K562 (cell line): ENCODE measurements around the gene GIGYF1. TPM values are rescaled to one million over a fixed set of nuclear protein-coding genes. Genes with fewer than 3 reads are reported as not detected.

Experiments
- BCLAF1 ChIP-seq, 2 experiments: fragments of 450-650 bp in 1 of 2; IDR thresholded peaks; 2 replicates each; pipeline ENCODE4 v1.6.1; 2011 to 2017; ENCODE audit warnings: low read depth in 2 of 2, antibody characterized with exemption in 1 of 2, borderline replicate concordance in 1 of 2, low read length in 1 of 2, mild to moderate bottlenecking in 1 of 2, mixed read lengths in 1 of 2; ENCODE audit not compliant: control insufficient read depth in 1 of 2
- CBFA2T3 ChIP-seq: fragments of 450-650 bp; IDR thresholded peaks from 2 replicates; pipeline ENCODE4 v1.6.1; 2017
- CHD4 ChIP-seq: fragments of 200-600 bp; sonication (generic); IDR thresholded peaks from 3 replicates; pipeline ENCODE4 v1.6.1; 2012; ENCODE audit warnings: low read depth, mild to moderate bottlenecking, mixed read lengths, low read length, inconsistent platforms; ENCODE audit not compliant: insufficient read depth, insufficient replicate concordance, poor library complexity, severe bottlenecking
- DMBX1 ChIP-seq: fragments of 250-450 bp; sonication (Bioruptor Pico); IDR thresholded peaks from 2 replicates; pipeline ENCODE4 v1.8.0; 2022; ENCODE audit warnings: inconsistent platforms, mild to moderate bottlenecking, moderate library complexity, borderline replicate concordance
- DPF2 ChIP-seq: fragments of 450-650 bp; IDR thresholded peaks from 2 replicates; pipeline ENCODE4 v1.6.1; 2016
- E2F4 ChIP-seq: sonication (generic); formaldehyde crosslinking; IDR thresholded peaks from 2 replicates; pipeline ENCODE4 v1.8.0; 2022; ENCODE audit warnings: mild to moderate bottlenecking, low read depth, missing genetic modification reagents
- FOXK2 ChIP-seq, 2 experiments: fragments of 450-650 bp; IDR thresholded peaks in 1 of 2; conservative IDR thresholded peaks in 1 of 2; 2 replicates each; pipeline ENCODE4 v1.6.1; 2016; ENCODE audit warnings: low read depth in 2 of 2, mild to moderate bottlenecking in 1 of 2
- HIVEP1 ChIP-seq: fragments of 250-450 bp; sonication (Bioruptor Pico); IDR thresholded peaks from 2 replicates; pipeline ENCODE4 v1.4.0; 2020; ENCODE audit warnings: mild to moderate bottlenecking
- HNRNPL ChIP-seq: fragments of 200-400 bp; formaldehyde crosslinking; IDR thresholded peaks from 2 replicates; pipeline ENCODE4 v1.6.1; 2017; ENCODE audit warnings: low read depth, mild to moderate bottlenecking, low read length
- ID3 ChIP-seq, 2 experiments: fragments of 250-450 bp in 1 of 2; fragments of 450-650 bp in 1 of 2; sonication (Bioruptor Pico) in 1 of 2; IDR thresholded peaks; 2 replicates each; pipeline versions ENCODE4 v1.6.1 to v1.8.0; 2016 to 2021; ENCODE audit warnings: mild to moderate bottlenecking in 2 of 2, moderate library complexity in 2 of 2, missing compliant biosample characterization in 1 of 2, missing genetic modification characterization in 1 of 2
- KDM5B ChIP-seq: fragments of 200-600 bp; sonication (generic); IDR thresholded peaks from 2 replicates; pipeline ENCODE4 v1.6.1; 2012; ENCODE audit warnings: low read depth, mild to moderate bottlenecking, moderate library complexity, low read length, control low read depth, inconsistent platforms; ENCODE audit not compliant: insufficient replicate concordance
- PCBP1 ChIP-seq: fragments of 200-400 bp; formaldehyde crosslinking; IDR thresholded peaks from 2 replicates; pipeline ENCODE4 v1.6.1; 2018; ENCODE audit warnings: mild to moderate bottlenecking, low read depth, low read length; ENCODE audit not compliant: poor library complexity, severe bottlenecking
- POLR2B ChIP-seq: fragments of 450-650 bp; IDR thresholded peaks from 2 replicates; pipeline ENCODE4 v1.6.1; 2018; ENCODE audit warnings: low read depth; ENCODE audit not compliant: partially characterized antibody
- RBBP5 ChIP-seq: fragments of 200-600 bp; sonication (generic); IDR thresholded peaks from 2 replicates; pipeline ENCODE4 v1.6.1; 2012; ENCODE audit warnings: borderline replicate concordance, mild to moderate bottlenecking, low read length, control low read depth, inconsistent platforms; ENCODE audit not compliant: insufficient read depth, poor library complexity, severe bottlenecking
- RBM22 ChIP-seq: fragments of 200-400 bp; formaldehyde crosslinking; IDR thresholded peaks from 2 replicates; pipeline ENCODE4 v1.6.1; 2018; ENCODE audit warnings: low read length, low read depth; ENCODE audit not compliant: poor library complexity, severe bottlenecking
- RHOXF2B ChIP-seq: fragments of 250-450 bp; sonication (Bioruptor Pico); conservative IDR thresholded peaks from 2 replicates; pipeline ENCODE4 v1.5.1; 2021
- SOX6 ChIP-seq: fragments of 450-650 bp; IDR thresholded peaks from 2 replicates; pipeline ENCODE4 v1.6.1; 2014; ENCODE audit warnings: mild to moderate bottlenecking
- ZBTB17 ChIP-seq: fragments of 450-650 bp; formaldehyde crosslinking; IDR thresholded peaks from 2 replicates; pipeline ENCODE4 v1.4.0; 2020; ENCODE audit warnings: mild to moderate bottlenecking
- ZFPM2 ChIP-seq: fragments of 250-450 bp; sonication (Bioruptor Pico); IDR thresholded peaks from 2 replicates; pipeline ENCODE4 v1.5.1; 2022; ENCODE audit warnings: mild to moderate bottlenecking
- ZFX ChIP-seq: sonication (generic); formaldehyde crosslinking; IDR thresholded peaks from 2 replicates; pipeline ENCODE4 v1.8.0; 2022; ENCODE audit warnings: mild to moderate bottlenecking, missing genetic modification reagents, moderate library complexity
- ZNF263 ChIP-seq: sonication (generic); formaldehyde crosslinking; IDR thresholded peaks from 2 replicates; pipeline ENCODE4 v1.8.0; 2022; ENCODE audit warnings: mild to moderate bottlenecking, missing genetic modification reagents, borderline replicate concordance
- ZNF316 ChIP-seq: fragments of 450-650 bp; IDR thresholded peaks from 2 replicates; pipeline ENCODE4 v1.6.1; 2016
- ZNF707 ChIP-seq: fragments of 250-450 bp; sonication (Bioruptor Pico); conservative IDR thresholded peaks from 2 replicates; pipeline ENCODE4 v1.8.0; 2022; ENCODE audit warnings: inconsistent platforms, mild to moderate bottlenecking, moderate library complexity
- polyA plus RNA-seq, 8 experiments: library from polyadenylated mRNA; depleted of rRNA in 4 of 8; stranded (reverse) in 5 of 8; unstranded in 3 of 8; fragments of >200 nt; fragmentation: Nextera tagmentation in 2 of 8; fragmentation: Illumina TruSeq in 1 of 8; extraction: Ambion mirVana in 2 of 8; extraction: Trizol in 1 of 8; gene quantifications; 2 replicates each; pipeline versions ENCODE4 v1.2.1 to v1.2.3, GENCODE V29; 2011 to 2014; ENCODE audit warnings: inconsistent platforms in 1 of 8, missing spikeins in 1 of 8
- total RNA-seq, 7 experiments: library from RNA; depleted of rRNA in 6 of 7; stranded (reverse); fragments of >200 nt in 6 of 7; fragmentation: Illumina TruSeq in 2 of 7; extraction: Trizol in 2 of 7; gene quantifications; 2 replicates each; pipeline versions ENCODE4 v1.2.1 to v1.2.3, GENCODE V29; 2011 to 2021; ENCODE audit warnings: low replicate concordance in 1 of 7

GIGYF1 gene
- total and polyA plus RNA-seq, 9 of the 15 experiments (the other 6 are each of a cell fraction or from before 2014, with no cell fraction given): 0.56 to 76.2 (median 16.8) TPM

GRCh38 chr7:100673302-100673941 lies 20.6 kb downstream of the GIGYF1 start, which contains the start of gene GNB2 (continued):
- TF ChIP-seq RHOXF2B (CRISPR knock-in tag): peak; percentile 72; the same call in 1 of the 2 replicates
- TF ChIP-seq RBBP5: peak; percentile 52
- TF ChIP-seq POLR2B: peak; percentile 41
- TF ChIP-seq DMBX1 (CRISPR knock-in tag): 0 out of 2 replicates have a peak, but pooled peaks have one; percentile 28
- TF ChIP-seq KDM5B: peak; percentile 32
- no peak for TF ChIP-seq ZFPM2 (CRISPR knock-in tag)
- TF ChIP-seq HNRNPL: peak; percentile 79
- TF ChIP-seq ZNF316: 0 out of 2 replicates have a peak, but pooled peaks have one; percentile 23
- no peak for TF ChIP-seq CHD4
- 0 out of 2 replicates have a peak, but pooled peaks have one; percentile 3 for TF ChIP-seq ZNF707 (CRISPR knock-in tag)
- TF ChIP-seq PCBP1: peak; percentile 99
- TF ChIP-seq SOX6: peak; percentile 68
- peak in 1 of 2 experiments; percentile 100; a peak in 2 of 4 replicates for TF ChIP-seq FOXK2 (conservative IDR thresholded peaks at IDR 0.05 in 1 of 2, IDR thresholded peaks at IDR 0.05 in 1 of 2; ENCODE audit: low read depth in 2 of 2)
- peak; percentile 81; the same call in 1 of the 2 replicates for TF ChIP-seq ZNF263 (CRISPR knock-in tag)
- no peak for TF ChIP-seq E2F4 (CRISPR knock-in tag)
- peak; percentile 59 for TF ChIP-seq CBFA2T3
- TF ChIP-seq ZFX (CRISPR knock-in tag): peak; percentile 45; the same call in 1 of the 2 replicates
- no peak for TF ChIP-seq ID3 (CRISPR knock-in tag; IDR thresholded peaks at IDR 0.05)
- TF ChIP-seq ID3 (tag; IDR thresholded peaks at IDR 0.05): peak; percentile 92
- peak; percentile 62; the same call in 1 of the 2 replicates for TF ChIP-seq HIVEP1 (CRISPR knock-in tag)
- 0 out of 2 replicates have a peak, but pooled peaks have one; percentile 58 for TF ChIP-seq ZBTB17 (CRISPR knock-in tag)
- TF ChIP-seq RBM22: peak; percentile 68
- TF ChIP-seq BCLAF1 (IDR thresholded peaks at IDR 0.05; ENCODE audit: borderline replicate concordance in 1 of 2, control insufficient read depth in 1 of 2, low read depth in 2 of 2, low read length in 1 of 2): peak; percentile 69 to 98; a peak in 2 of 4 replicates
- peak; percentile 74 for TF ChIP-seq DPF2
